Measurements from ENCODE around the gene PHLPP1. TPM values are rescaled to one million over a fixed set of nuclear protein-coding genes. Genes with fewer than 3 reads are reported as not detected.

The PHLPP1 gene
- total and polyA plus RNA-seq, 2 experiments from 2014 or later: 15.7 to 73.6 TPM

DNA sequence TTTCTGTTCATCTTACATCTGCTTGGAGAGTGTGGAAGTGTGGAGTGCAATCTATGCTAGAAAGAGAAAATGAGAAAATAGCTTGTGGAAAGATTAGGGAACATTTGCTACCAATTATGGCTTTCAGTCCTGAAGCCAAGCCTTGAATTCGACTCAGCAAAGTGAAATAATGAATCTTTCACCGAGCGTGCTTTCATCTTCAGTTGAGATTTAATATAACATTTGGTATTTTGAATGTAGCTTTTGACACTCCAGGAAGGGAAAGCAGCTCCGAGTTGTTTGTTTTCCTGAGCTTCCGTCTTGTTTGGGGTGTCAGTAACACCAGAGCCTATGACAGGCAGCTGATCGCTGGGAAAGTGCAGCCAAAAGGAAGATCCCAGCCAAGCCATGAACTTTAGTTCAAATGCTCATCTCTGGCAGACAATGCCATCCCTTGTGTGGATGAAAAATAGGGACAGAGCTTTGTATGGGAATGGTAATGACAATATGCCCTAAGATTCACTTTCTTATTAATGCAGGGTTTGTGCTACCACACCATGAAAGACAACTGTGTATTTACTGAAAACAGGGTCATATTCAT, 25.0 kb upstream of the PHLPP1 start (continued):
- TF ChIP-seq, protein P1, sequence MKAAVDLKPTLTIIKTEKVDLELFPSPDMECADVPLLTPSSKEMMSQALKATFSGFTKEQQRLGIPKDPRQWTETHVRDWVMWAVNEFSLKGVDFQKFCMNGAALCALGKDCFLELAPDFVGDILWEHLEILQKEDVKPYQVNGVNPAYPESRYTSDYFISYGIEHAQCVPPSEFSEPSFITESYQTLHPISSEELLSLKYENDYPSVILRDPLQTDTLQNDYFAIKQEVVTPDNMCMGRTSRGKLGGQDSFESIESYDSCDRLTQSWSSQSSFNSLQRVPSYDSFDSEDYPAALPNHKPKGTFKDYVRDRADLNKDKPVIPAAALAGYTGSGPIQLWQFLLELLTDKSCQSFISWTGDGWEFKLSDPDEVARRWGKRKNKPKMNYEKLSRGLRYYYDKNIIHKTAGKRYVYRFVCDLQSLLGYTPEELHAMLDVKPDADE (IDR thresholded peaks at IDR 0.05): no peak
- TF ChIP-seq POLR2AphosphoS5 (IDR thresholded peaks at IDR 0.05; ENCODE audit: low read depth): no peak
- no peak for TF ChIP-seq STAT1 (IDR thresholded peaks at IDR 0.05; ENCODE audit: unreplicated experiment)
- TF ChIP-seq EZH2phosphoT487 (IDR thresholded peaks at IDR 0.05; ENCODE audit: unreplicated experiment): no peak
- no peak for TF ChIP-seq ZNF114 (CRISPR knock-in tag; IDR thresholded peaks at IDR 0.05)
- TF ChIP-seq, protein P2, sequence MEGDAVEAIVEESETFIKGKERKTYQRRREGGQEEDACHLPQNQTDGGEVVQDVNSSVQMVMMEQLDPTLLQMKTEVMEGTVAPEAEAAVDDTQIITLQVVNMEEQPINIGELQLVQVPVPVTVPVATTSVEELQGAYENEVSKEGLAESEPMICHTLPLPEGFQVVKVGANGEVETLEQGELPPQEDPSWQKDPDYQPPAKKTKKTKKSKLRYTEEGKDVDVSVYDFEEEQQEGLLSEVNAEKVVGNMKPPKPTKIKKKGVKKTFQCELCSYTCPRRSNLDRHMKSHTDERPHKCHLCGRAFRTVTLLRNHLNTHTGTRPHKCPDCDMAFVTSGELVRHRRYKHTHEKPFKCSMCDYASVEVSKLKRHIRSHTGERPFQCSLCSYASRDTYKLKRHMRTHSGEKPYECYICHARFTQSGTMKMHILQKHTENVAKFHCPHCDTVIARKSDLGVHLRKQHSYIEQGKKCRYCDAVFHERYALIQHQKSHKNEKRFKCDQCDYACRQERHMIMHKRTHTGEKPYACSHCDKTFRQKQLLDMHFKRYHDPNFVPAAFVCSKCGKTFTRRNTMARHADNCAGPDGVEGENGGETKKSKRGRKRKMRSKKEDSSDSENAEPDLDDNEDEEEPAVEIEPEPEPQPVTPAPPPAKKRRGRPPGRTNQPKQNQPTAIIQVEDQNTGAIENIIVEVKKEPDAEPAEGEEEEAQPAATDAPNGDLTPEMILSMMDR (conservative IDR thresholded peaks at IDR 0.05; ENCODE audit: low read depth in 2 of 2): no peak
- TF ChIP-seq, protein P3, sequence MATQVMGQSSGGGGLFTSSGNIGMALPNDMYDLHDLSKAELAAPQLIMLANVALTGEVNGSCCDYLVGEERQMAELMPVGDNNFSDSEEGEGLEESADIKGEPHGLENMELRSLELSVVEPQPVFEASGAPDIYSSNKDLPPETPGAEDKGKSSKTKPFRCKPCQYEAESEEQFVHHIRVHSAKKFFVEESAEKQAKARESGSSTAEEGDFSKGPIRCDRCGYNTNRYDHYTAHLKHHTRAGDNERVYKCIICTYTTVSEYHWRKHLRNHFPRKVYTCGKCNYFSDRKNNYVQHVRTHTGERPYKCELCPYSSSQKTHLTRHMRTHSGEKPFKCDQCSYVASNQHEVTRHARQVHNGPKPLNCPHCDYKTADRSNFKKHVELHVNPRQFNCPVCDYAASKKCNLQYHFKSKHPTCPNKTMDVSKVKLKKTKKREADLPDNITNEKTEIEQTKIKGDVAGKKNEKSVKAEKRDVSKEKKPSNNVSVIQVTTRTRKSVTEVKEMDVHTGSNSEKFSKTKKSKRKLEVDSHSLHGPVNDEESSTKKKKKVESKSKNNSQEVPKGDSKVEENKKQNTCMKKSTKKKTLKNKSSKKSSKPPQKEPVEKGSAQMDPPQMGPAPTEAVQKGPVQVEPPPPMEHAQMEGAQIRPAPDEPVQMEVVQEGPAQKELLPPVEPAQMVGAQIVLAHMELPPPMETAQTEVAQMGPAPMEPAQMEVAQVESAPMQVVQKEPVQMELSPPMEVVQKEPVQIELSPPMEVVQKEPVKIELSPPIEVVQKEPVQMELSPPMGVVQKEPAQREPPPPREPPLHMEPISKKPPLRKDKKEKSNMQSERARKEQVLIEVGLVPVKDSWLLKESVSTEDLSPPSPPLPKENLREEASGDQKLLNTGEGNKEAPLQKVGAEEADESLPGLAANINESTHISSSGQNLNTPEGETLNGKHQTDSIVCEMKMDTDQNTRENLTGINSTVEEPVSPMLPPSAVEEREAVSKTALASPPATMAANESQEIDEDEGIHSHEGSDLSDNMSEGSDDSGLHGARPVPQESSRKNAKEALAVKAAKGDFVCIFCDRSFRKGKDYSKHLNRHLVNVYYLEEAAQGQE (IDR thresholded peaks at IDR 0.05; ENCODE audit: unreplicated experiment): no peak

DNA sequence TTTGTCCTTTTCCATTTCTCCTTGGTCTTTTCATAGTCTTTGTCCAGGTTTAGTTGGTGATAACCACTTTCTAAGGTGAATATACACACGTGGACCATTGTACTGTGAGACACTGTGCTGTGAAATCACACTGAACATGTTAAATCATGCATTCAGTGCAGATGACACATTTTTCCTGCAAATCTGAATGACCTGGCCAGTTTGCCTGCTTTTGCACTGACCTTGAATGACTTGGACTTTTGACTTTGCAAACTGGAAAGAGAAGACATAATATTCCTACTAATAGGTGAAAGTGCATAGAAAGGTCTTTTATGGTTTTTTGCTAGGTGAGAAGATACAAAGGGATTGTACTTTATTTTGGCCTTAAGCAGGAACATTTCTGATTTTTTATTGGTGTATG, 21.7 kb upstream of the PHLPP1 start:
- H3K36me3 ChIP-seq (ENCODE audit: insufficient read depth): no peaks in the 10 kb centered on the region
- Mint-ChIP-seq H3K9me3 (peaks cover 8% of the 10 kb centered on the region), H3K4me3 (no peak overlapping the region), H3K27ac (no peak overlapping the region), H3K36me3 (ENCODE audit: low read depth) (0 out of 3 replicates have a peak, but pooled peaks cover 5% of the 10 kb centered on the region), H3K4me1 (no peaks in the 10 kb centered on the region), H3K27me3 (ENCODE audit: insufficient read depth, low read depth, poor library complexity) (peaks cover 5% of the 10 kb centered on the region)
- no peaks in the 10 kb centered on the region for H3K27me3 ChIP-seq (ENCODE audit: insufficient read depth)
- no peaks in the 10 kb centered on the region for H4K20me1 ChIP-seq (replicated peaks; ENCODE audit: insufficient read depth)
- no peaks in the 10 kb centered on the region for H3K9me2 ChIP-seq (ENCODE audit: insufficient read depth)
- no peak overlapping the region for H3K27ac ChIP-seq (ENCODE audit: low read depth)
- no peak overlapping the region for H3K4me3 ChIP-seq
- no peaks in the 10 kb centered on the region for H3K79me2 ChIP-seq (replicated peaks; ENCODE audit: insufficient read depth)
- H3K4me2 ChIP-seq: no peak overlapping the region
- H3F3A ChIP-seq (replicated peaks; ENCODE audit: low read depth): no peaks in the 10 kb centered on the region
- ATAC-seq: no peak
- DNase-seq (ENCODE audit: low spot score): no peak
- no peak overlapping the region for H2AFZ ChIP-seq
- no peaks in the 10 kb centered on the region for H3K4me1 ChIP-seq (ENCODE audit: insufficient read depth)
- no peak for TF ChIP-seq POLR2AphosphoS5 (IDR thresholded peaks at IDR 0.05; ENCODE audit: low read depth)
- TF ChIP-seq JUNB (IDR thresholded peaks at IDR 0.05; ENCODE audit: unreplicated experiment): no peak
- no peak for TF ChIP-seq ZNF114 (CRISPR knock-in tag; IDR thresholded peaks at IDR 0.05)
- TF ChIP-seq, protein P4, sequence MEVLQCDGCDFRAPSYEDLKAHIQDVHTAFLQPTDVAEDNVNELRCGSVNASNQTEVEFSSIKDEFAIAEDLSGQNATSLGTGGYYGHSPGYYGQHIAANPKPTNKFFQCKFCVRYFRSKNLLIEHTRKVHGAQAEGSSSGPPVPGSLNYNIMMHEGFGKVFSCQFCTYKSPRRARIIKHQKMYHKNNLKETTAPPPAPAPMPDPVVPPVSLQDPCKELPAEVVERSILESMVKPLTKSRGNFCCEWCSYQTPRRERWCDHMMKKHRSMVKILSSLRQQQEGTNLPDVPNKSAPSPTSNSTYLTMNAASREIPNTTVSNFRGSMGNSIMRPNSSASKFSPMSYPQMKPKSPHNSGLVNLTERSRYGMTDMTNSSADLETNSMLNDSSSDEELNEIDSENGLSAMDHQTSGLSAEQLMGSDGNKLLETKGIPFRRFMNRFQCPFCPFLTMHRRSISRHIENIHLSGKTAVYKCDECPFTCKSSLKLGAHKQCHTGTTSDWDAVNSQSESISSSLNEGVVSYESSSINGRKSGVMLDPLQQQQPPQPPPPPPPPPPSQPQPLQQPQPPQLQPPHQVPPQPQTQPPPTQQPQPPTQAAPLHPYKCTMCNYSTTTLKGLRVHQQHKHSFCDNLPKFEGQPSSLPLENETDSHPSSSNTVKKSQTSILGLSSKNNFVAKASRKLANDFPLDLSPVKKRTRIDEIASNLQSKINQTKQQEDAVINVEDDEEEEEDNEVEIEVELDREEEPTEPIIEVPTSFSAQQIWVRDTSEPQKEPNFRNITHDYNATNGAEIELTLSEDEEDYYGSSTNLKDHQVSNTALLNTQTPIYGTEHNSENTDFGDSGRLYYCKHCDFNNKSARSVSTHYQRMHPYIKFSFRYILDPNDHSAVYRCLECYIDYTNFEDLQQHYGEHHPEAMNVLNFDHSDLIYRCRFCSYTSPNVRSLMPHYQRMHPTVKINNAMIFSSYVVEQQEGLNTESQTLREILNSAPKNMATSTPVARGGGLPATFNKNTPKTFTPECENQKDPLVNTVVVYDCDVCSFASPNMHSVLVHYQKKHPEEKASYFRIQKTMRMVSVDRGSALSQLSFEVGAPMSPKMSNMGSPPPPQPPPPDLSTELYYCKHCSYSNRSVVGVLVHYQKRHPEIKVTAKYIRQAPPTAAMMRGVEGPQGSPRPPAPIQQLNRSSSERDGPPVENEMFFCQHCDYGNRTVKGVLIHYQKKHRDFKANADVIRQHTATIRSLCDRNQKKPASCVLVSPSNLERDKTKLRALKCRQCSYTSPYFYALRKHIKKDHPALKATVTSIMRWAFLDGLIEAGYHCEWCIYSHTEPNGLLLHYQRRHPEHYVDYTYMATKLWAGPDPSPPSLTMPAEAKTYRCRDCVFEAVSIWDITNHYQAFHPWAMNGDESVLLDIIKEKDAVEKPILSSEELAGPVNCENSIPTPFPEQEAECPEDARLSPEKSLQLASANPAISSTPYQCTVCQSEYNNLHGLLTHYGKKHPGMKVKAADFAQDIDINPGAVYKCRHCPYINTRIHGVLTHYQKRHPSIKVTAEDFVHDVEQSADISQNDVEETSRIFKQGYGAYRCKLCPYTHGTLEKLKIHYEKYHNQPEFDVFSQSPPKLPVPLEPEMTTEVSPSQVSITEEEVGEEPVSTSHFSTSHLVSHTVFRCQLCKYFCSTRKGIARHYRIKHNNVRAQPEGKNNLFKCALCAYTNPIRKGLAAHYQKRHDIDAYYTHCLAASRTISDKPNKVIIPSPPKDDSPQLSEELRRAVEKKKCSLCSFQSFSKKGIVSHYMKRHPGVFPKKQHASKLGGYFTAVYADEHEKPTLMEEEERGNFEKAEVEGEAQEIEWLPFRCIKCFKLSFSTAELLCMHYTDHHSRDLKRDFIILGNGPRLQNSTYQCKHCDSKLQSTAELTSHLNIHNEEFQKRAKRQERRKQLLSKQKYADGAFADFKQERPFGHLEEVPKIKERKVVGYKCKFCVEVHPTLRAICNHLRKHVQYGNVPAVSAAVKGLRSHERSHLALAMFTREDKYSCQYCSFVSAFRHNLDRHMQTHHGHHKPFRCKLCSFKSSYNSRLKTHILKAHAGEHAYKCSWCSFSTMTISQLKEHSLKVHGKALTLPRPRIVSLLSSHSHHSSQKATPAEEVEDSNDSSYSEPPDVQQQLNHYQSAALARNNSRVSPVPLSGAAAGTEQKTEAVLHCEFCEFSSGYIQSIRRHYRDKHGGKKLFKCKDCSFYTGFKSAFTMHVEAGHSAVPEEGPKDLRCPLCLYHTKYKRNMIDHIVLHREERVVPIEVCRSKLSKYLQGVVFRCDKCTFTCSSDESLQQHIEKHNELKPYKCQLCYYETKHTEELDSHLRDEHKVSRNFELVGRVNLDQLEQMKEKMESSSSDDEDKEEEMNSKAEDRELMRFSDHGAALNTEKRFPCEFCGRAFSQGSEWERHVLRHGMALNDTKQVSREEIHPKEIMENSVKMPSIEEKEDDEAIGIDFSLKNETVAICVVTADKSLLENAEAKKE (CRISPR knock-in tag; IDR thresholded peaks at IDR 0.05): no peak
- no peak for TF ChIP-seq CREB1 (CRISPR knock-in tag; IDR thresholded peaks at IDR 0.05; ENCODE audit: low read depth)
- TF ChIP-seq, protein P1 (IDR thresholded peaks at IDR 0.05): no peak
